Breast epithelium (tissue), 4 donors: ENCODE data around the gene ARHGEF4. TPM values are rescaled to one million over a fixed set of nuclear protein-coding genes. Genes with fewer than 3 reads are reported as not detected.

ENCODE experiments used
- DNase-seq, 2 donors: peaks; one replicate each; pipeline ENCODE4 v3.0.0-alpha.2; 2019; ENCODE audit warnings: low spot score in 2 of 2
- H3K27ac ChIP-seq, 2 donors: fragments of 200-600 bp; sonication (generic) in 1 of 2; one replicate each; pipeline ENCODE4 v1.5.1; 2016 to 2019; ENCODE audit warnings: mild to moderate bottlenecking in 1 of 2
- H3K27me3 ChIP-seq, 2 donors: fragments of 200-600 bp; sonication (generic) in 1 of 2; one replicate each; pipeline versions ENCODE4 v1.5.1 to v1.6.0; 2017 to 2019; ENCODE audit warnings: control low read depth in 1 of 2, mild to moderate bottlenecking in 1 of 2
- H3K36me3 ChIP-seq: fragments of 200-600 bp; one replicate; pipeline ENCODE4 v1.5.1; 2019
- H3K4me1 ChIP-seq, 2 donors: fragments of 200-600 bp; sonication (generic); one replicate each; pipeline ENCODE4 v1.5.1; 2016 to 2019; ENCODE audit warnings: control low read depth in 1 of 2
- H3K4me3 ChIP-seq, 3 donors: fragments of 200-600 bp; sonication (generic); 1 replicate in 2 of 3; 2 replicates in 1 of 3; pipeline ENCODE4 v1.5.1; 2016 to 2019; ENCODE audit warnings: mild to moderate bottlenecking in 3 of 3, moderate library complexity in 2 of 3
- H3K9me3 ChIP-seq, 2 donors: fragments of 200-600 bp; sonication (generic) in 1 of 2; one replicate each; pipeline ENCODE4 v1.5.1; 2016 to 2019; ENCODE audit warnings: control low read depth in 1 of 2
- POLR2A ChIP-seq: fragments of 450-650 bp; IDR thresholded peaks from one replicate; pipeline ENCODE4 v1.6.1; 2016; ENCODE audit warnings: antibody characterized with exemption, mild to moderate bottlenecking, moderate library complexity
- POLR2AphosphoS5 ChIP-seq, 3 donors: sonication (generic); formaldehyde crosslinking; IDR thresholded peaks; one replicate each; pipeline ENCODE4 v1.6.1; 2017; ENCODE audit warnings: antibody characterized with exemption in 3 of 3
- intact Hi-C: fragments of 100-400 bp; cut with DNase I; formaldehyde crosslinking; loops from one replicate; pipeline ENCODE4 v1.15.1; 2023; ENCODE audit warnings: low total_unique reads
- total RNA-seq, 3 donors: library from RNA; depleted of rRNA; stranded (reverse); fragments of >200 nt; gene quantifications; one replicate each; pipeline ENCODE4 v1.1.0, GENCODE V29; 2016
- TF ChIP-seq, protein P1 (sequence below), 3 donors: fragments of 450-650 bp; IDR thresholded peaks; one replicate each; pipeline ENCODE4 v1.5.1; 2016 to 2017; ENCODE audit warnings: antibody characterized with exemption in 3 of 3, mild to moderate bottlenecking in 3 of 3, moderate library complexity in 3 of 3

Gene ARHGEF4
- total RNA-seq, 3 donors from 2014 or later = 7.5 to 10.1 (median 8.0) TPM

- Histone ChIP-seq H3K4me1 (no peaks in the 10 kb centered on the region), H3K27ac (no peak overlapping the region), H3K9me3 (no peaks in the 10 kb centered on the region), H3K27me3 (no peaks in the 10 kb centered on the region), H3K36me3 (no peaks in the 10 kb centered on the region), H3K4me3 (no peak overlapping the region)
- intact Hi-C loops = no loop called here
- DNase-seq = no peak
- no peak for TF ChIP-seq POLR2AphosphoS5 (IDR thresholded peaks at IDR 0.05)
- no peak for TF ChIP-seq POLR2A
- TF ChIP-seq, protein P1, sequence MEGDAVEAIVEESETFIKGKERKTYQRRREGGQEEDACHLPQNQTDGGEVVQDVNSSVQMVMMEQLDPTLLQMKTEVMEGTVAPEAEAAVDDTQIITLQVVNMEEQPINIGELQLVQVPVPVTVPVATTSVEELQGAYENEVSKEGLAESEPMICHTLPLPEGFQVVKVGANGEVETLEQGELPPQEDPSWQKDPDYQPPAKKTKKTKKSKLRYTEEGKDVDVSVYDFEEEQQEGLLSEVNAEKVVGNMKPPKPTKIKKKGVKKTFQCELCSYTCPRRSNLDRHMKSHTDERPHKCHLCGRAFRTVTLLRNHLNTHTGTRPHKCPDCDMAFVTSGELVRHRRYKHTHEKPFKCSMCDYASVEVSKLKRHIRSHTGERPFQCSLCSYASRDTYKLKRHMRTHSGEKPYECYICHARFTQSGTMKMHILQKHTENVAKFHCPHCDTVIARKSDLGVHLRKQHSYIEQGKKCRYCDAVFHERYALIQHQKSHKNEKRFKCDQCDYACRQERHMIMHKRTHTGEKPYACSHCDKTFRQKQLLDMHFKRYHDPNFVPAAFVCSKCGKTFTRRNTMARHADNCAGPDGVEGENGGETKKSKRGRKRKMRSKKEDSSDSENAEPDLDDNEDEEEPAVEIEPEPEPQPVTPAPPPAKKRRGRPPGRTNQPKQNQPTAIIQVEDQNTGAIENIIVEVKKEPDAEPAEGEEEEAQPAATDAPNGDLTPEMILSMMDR (IDR thresholded peaks at IDR 0.05) = no peak
Observed at GRCh38 chr2:130808482-130809268, 28.0 kb upstream of the ARHGEF4 start.

DNA sequence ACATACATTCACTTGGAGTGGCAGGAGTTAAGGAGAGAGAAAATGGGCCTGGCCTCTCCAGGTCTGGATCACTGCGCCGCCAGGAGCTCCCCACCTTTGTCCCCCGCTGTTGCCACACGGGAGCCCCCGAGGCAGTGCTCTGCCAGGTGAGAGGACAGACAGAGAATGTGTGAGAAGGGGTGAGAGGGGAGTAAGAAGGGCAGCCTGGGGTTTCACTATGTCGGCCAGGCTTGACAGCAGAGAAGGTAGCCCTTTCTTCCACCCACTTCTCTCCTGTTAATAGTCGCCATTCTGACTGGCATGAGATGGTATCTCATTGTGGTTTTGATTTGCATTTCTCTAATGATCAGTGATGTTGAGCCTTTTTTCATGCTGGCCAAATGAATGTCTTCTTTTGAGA, 26.2 kb upstream of the ARHGEF4 start:
- H3K27me3 ChIP-seq = no peaks in the 10 kb centered on the region
- TF ChIP-seq POLR2A (no peak), POLR2AphosphoS5 (IDR thresholded peaks at IDR 0.05) (no peak)
- TF ChIP-seq, protein P1 (IDR thresholded peaks at IDR 0.05) = no peak
- intact Hi-C loops = no loop called here
- no peaks in the 10 kb centered on the region for H3K4me1 ChIP-seq
- H3K4me3 ChIP-seq = no peak overlapping the region
- H3K27ac ChIP-seq = no peak overlapping the region
- no peaks in the 10 kb centered on the region for H3K36me3 ChIP-seq
- DNase-seq = no peak
- no peaks in the 10 kb centered on the region for H3K9me3 ChIP-seq

GRCh38 chr2:130813722-130814121, 23.0 kb upstream of the ARHGEF4 start:
- no peak overlapping the region for H3K27ac ChIP-seq
- no peak overlapping the region for H3K4me3 ChIP-seq
- intact Hi-C loops = no loop called here
- DNase-seq = no peak
- no peak for TF ChIP-seq POLR2AphosphoS5 (IDR thresholded peaks at IDR 0.05)
- TF ChIP-seq, protein P1 (IDR thresholded peaks at IDR 0.05) = no peak
- TF ChIP-seq POLR2A = no peak
- no peaks in the 10 kb centered on the region for H3K27me3 ChIP-seq
- no peaks in the 10 kb centered on the region for H3K4me1 ChIP-seq
- H3K36me3 ChIP-seq = no peaks in the 10 kb centered on the region
- H3K9me3 ChIP-seq = no peaks in the 10 kb centered on the region

DNA sequence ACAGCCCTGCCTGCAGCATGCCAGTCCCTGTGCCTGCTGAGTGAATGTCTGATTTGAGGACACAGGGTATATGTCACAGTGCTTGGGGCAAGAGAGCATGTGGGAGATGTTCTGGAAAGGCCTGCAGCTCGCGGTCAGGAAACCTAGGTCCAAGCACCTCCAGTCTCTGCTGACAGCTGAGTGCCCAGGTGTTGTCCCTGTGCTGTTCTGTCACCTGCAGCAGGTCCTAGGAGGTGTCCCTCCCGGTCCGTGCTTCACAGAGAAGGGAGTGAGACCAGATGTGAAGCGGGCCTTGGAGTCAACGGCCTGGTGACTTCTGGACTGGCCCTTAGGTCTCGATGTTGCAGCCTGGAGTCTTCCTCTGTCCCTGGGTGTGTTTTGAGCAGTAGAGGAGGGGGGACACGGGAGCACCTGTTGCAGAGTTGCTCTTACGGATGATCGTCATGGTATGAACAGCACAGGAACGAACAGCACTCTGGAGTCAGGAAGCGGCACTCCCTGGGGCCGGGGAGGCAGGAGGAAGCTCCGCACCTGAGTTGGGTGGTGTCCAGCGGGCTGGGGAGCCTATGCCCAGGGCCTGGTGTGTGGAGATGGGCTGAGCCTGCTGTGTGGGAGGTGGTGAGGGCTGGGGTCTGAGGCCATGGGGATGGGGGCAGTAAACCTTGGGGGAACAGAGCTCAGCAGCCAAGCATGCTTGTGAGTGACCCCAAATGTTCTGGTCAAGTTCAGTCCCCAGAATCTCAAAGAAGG, 21.6 kb upstream of the ARHGEF4 start:
- Histone ChIP-seq H3K4me3 (no peak overlapping the region), H3K27ac (no peak overlapping the region), H3K27me3 (no peaks in the 10 kb centered on the region), H3K4me1 (no peaks in the 10 kb centered on the region), H3K9me3 (no peaks in the 10 kb centered on the region), H3K36me3 (no peaks in the 10 kb centered on the region)
- peak in 1 of 2 donors; percentile 46 for DNase-seq
- intact Hi-C loops = no loop called here
- TF ChIP-seq POLR2A (no peak), POLR2AphosphoS5 (IDR thresholded peaks at IDR 0.05) (no peak)
- TF ChIP-seq, protein P1 (IDR thresholded peaks at IDR 0.05) = no peak

GRCh38 chr2:130818809-130819208, 17.9 kb upstream of the ARHGEF4 start:
- Histone ChIP-seq H3K9me3 (no peaks in the 10 kb centered on the region), H3K27ac (no peak overlapping the region), H3K4me1 (no peaks in the 10 kb centered on the region), H3K36me3 (no peaks in the 10 kb centered on the region), H3K4me3 (no peak overlapping the region), H3K27me3 (no peaks in the 10 kb centered on the region)
- intact Hi-C loops = no loop called here
- TF ChIP-seq POLR2A (no peak), POLR2AphosphoS5 (IDR thresholded peaks at IDR 0.05) (no peak)
- TF ChIP-seq, protein P1 (IDR thresholded peaks at IDR 0.05) = no peak
- peak in 1 of 2 donors; percentile 34 for DNase-seq
